Peyer's patch (tissue), 4 donors: Measurements from ENCODE around the gene SPIN4. TPM values are rescaled to one million over a fixed set of nuclear protein-coding genes. Genes with fewer than 3 reads are reported as not detected.

Experiments
- DNase-seq, 3 donors: peaks; one replicate each; pipeline ENCODE4 v3.0.0-alpha.2; 2017 to 2019
- H3K27ac ChIP-seq, 4 donors: fragments of 200-600 bp; sonication (generic); one replicate each; pipeline ENCODE4 v1.5.1; 2016 to 2019
- H3K27me3 ChIP-seq, 2 donors: fragments of 200-600 bp; sonication (generic); one replicate each; pipeline ENCODE4 v1.5.1; 2019
- H3K36me3 ChIP-seq, 3 donors: fragments of 200-600 bp; sonication (generic); one replicate each; pipeline ENCODE4 v1.5.1; 2016 to 2019
- H3K4me1 ChIP-seq, 4 donors: fragments of 200-600 bp; sonication (generic); one replicate each; pipeline ENCODE4 v1.5.1; 2016 to 2019
- H3K4me3 ChIP-seq, 4 donors: fragments of 200-600 bp; sonication (generic); 1 replicate in 3 of 4; 2 replicates in 1 of 4; pipeline ENCODE4 v1.5.1; 2016 to 2019; ENCODE audit warnings: mild to moderate bottlenecking in 1 of 4
- H3K9me3 ChIP-seq, 4 donors: fragments of 200-600 bp; sonication (generic); one replicate each; pipeline ENCODE4 v1.5.1; 2016 to 2019; ENCODE audit warnings: mild to moderate bottlenecking in 1 of 4
- CTCF ChIP-seq, 6 experiments: fragments of 450-650 bp in 4 of 6; fragments of 200-600 bp in 2 of 6; sonication (generic) in 1 of 6; IDR thresholded peaks; one replicate each; pipeline ENCODE4 v1.5.1; 2017 to 2019; ENCODE audit warnings: antibody characterized with exemption in 6 of 6, mild to moderate bottlenecking in 3 of 6, moderate library complexity in 1 of 6
- POLR2A ChIP-seq, 2 donors: fragments of 450-650 bp; IDR thresholded peaks; one replicate each; pipeline ENCODE4 v1.5.1; 2017; ENCODE audit warnings: antibody characterized with exemption in 2 of 2, mild to moderate bottlenecking in 2 of 2, moderate library complexity in 2 of 2
- total RNA-seq, 4 donors: library from RNA; depleted of rRNA; stranded (reverse); fragments of >200 nt; gene quantifications; one replicate each; pipeline ENCODE4 v1.1.0, GENCODE V29; 2016

Gene SPIN4
- total RNA-seq, 4 donors from 2014 or later = 1.6 to 2.7 (median 2.4) TPM

- TF ChIP-seq CTCF (IDR thresholded peaks at IDR 0.05) = no peak
- no peak for TF ChIP-seq POLR2A (IDR thresholded peaks at IDR 0.05)
- Histone ChIP-seq H3K4me1 (no peaks in the 10 kb centered on the region), H3K27ac (no peak overlapping the region), H3K36me3 (no peaks in the 10 kb centered on the region), H3K4me3 (no peak overlapping the region), H3K9me3 (no peaks in the 10 kb centered on the region), H3K27me3 (no peaks in the 10 kb centered on the region)
- DNase-seq = no peak
These were observed 23.3 kb downstream of the SPIN4 start for GRCh38 chrX:63327788-63328187.

- no peak overlapping the region for H3K27ac ChIP-seq
- no peaks in the 10 kb centered on the region for H3K36me3 ChIP-seq
- no peaks in the 10 kb centered on the region for H3K4me1 ChIP-seq
- no peaks in the 10 kb centered on the region for H3K9me3 ChIP-seq
- DNase-seq = no peak
- H3K4me3 ChIP-seq = no peak overlapping the region
- H3K27me3 ChIP-seq = no peaks in the 10 kb centered on the region
- TF ChIP-seq POLR2A (IDR thresholded peaks at IDR 0.05) (no peak), CTCF (IDR thresholded peaks at IDR 0.05) (no peak)
These were observed 51.5 kb downstream of the SPIN4 start for GRCh38 chrX:63299596-63299995.
